Transverse colon (tissue), 4 donors: ENCODE data around the gene CACNA1G. TPM values are rescaled to one million over a fixed set of nuclear protein-coding genes. Genes with fewer than 3 reads are reported as not detected.

Experiments used
- DNase-seq: peaks from one replicate; pipeline ENCODE4 v3.0.0-alpha.2; 2019
- H3K27ac ChIP-seq, 4 donors: fragments of 200-600 bp; sonication (generic); 2 replicates each; pipeline ENCODE4 v1.5.1; 2016 to 2018; ENCODE audit warnings: inconsistent platforms in 4 of 4
- H3K27me3 ChIP-seq: fragments of 200-600 bp; sonication (generic); 2 replicates; pipeline ENCODE4 v1.5.1; 2017; ENCODE audit warnings: inconsistent platforms
- H3K36me3 ChIP-seq, 4 donors: fragments of 200-600 bp; sonication (generic); 2 replicates each; pipeline ENCODE4 v1.5.1; 2017 to 2019; ENCODE audit warnings: inconsistent platforms in 4 of 4
- H3K4me1 ChIP-seq, 4 donors: fragments of 200-600 bp; sonication (generic); 2 replicates each; pipeline ENCODE4 v1.5.1; 2017 to 2020; ENCODE audit warnings: inconsistent platforms in 4 of 4
- H3K4me3 ChIP-seq, 4 donors: fragments of 200-600 bp; sonication (generic); 1 replicate in 1 of 4; 2 replicates in 3 of 4; pipeline versions ENCODE4 v1.5.1 to v1.6.1; 2017 to 2019; ENCODE audit warnings: inconsistent platforms in 4 of 4
- H3K9me3 ChIP-seq, 2 donors: fragments of 200-600 bp; sonication (generic); 2 replicates each; pipeline ENCODE4 v1.5.1; 2017 to 2019; ENCODE audit warnings: inconsistent platforms in 2 of 2
- CTCF ChIP-seq, 5 experiments: fragments of 200-600 bp in 3 of 5; fragments of 450-650 bp in 2 of 5; sonication (generic) in 3 of 5; IDR thresholded peaks; 1 replicate in 2 of 5; 2 replicates in 3 of 5; pipeline ENCODE4 v1.5.1; 2016 to 2017; ENCODE audit warnings: antibody characterized with exemption in 5 of 5, inconsistent platforms in 3 of 5, mild to moderate bottlenecking in 2 of 5, moderate library complexity in 1 of 5
- EP300 ChIP-seq: sonication (generic); formaldehyde crosslinking; IDR thresholded peaks from one replicate; pipeline ENCODE4 v1.6.1; 2017; ENCODE audit warnings: antibody characterized with exemption, low read depth
- POLR2A ChIP-seq: fragments of 450-650 bp; IDR thresholded peaks from one replicate; pipeline ENCODE4 v1.6.1; 2016; ENCODE audit warnings: antibody characterized with exemption, mild to moderate bottlenecking, moderate library complexity
- POLR2AphosphoS5 ChIP-seq, 3 donors: sonication (generic); formaldehyde crosslinking; IDR thresholded peaks; one replicate each; pipeline ENCODE4 v1.6.1; 2016; ENCODE audit warnings: antibody characterized with exemption in 3 of 3
- WGBS, 2 donors: methylation state at CpG; one replicate each; pipeline ENCODE4 v1.1.5; 2018; ENCODE audit warnings: low coverage in 1 of 2; 5-methylcytosine and 5-hydroxymethylcytosine counted together
- in situ Hi-C, 4 donors: fragments of 200-750 bp; cut with MboI; loops; one replicate each; pipeline versions ENCODE4 v1.15.0 to v1.15.1; 2017; ENCODE audit warnings: low sequenced_read_pairs in 3 of 4, low pct_ligation_motif_present in 1 of 4, low pct_unique_long_range_greater_than_20kb in 1 of 4
- intact Hi-C: fragments of 100-400 bp; cut with DNase I; formaldehyde crosslinking; loops from one replicate; pipeline ENCODE4 v1.15.1; 2023; ENCODE audit warnings: low total_unique reads
- total RNA-seq, 4 donors: library from RNA; depleted of rRNA; stranded (reverse); fragments of >200 nt; gene quantifications; one replicate each; pipeline ENCODE4 v1.1.0, GENCODE V29; 2016

CACNA1G gene
- total RNA-seq, 4 donors from 2014 or later = 0.14 TPM; not detected in 3

GRCh38 chr17:50551884-50552283, 8.6 kb upstream of the CACNA1G start:
- TF ChIP-seq CTCF (IDR thresholded peaks at IDR 0.05) (no peak), POLR2A (no peak), POLR2AphosphoS5 (IDR thresholded peaks at IDR 0.05) (no peak), EP300 (no peak)
- no peak overlapping the region for H3K27ac ChIP-seq
- intact Hi-C loops = loop anchor here (5.0 kb wide), 1 partner anchor 145 kb away; no protein-coding TSS in a partner anchor
- no peak for DNase-seq
- H3K27me3 ChIP-seq = no peaks in the 10 kb centered on the region
- H3K36me3 ChIP-seq = peaks cover 0 to 6% (median 0%) of the 10 kb centered on the region in 4 donors
- no peaks in the 10 kb centered on the region for H3K9me3 ChIP-seq
- WGBS, 2 donors = 88% methylated on average over 12 of the region's 12 CpGs; no CpG with 5 or more reads in 1 of the 2 donors
- in situ Hi-C loops = loop anchor here in 1 of 4 donors (10.0 kb wide), 1 partner anchor 83 kb away; the partner anchor contains the start of gene ABCC3
- H3K4me1 ChIP-seq = peaks cover 8 to 15% (median 10%) of the 10 kb centered on the region in 4 donors
- no peak overlapping the region for H3K4me3 ChIP-seq

- intact Hi-C loops (loop anchor here (5.0 kb wide), 1 partner anchor 143 kb away; no protein-coding TSS in a partner anchor), in situ Hi-C loops (loop anchor here in 1 of 4 donors (10.0 kb wide), 1 partner anchor 81 kb away; the partner anchor contains the start of gene ABCC3)
- WGBS, 2 donors = 98% methylated on average over 17 of the region's 17 CpGs; no CpG with 5 or more reads in 1 of the 2 donors
- no peaks in the 10 kb centered on the region for H3K9me3 ChIP-seq
- peaks cover 14% of the 10 kb centered on the region for H3K27me3 ChIP-seq
- H3K27ac ChIP-seq = no peak overlapping the region
- peaks cover 4 to 9% (median 7%) of the 10 kb centered on the region in 4 donors for H3K4me1 ChIP-seq
- DNase-seq = no peak
- H3K36me3 ChIP-seq = peaks cover 0 to 6% (median 0%) of the 10 kb centered on the region in 4 donors
- TF ChIP-seq EP300 (no peak), POLR2A (no peak), CTCF (IDR thresholded peaks at IDR 0.05) (no peak), POLR2AphosphoS5 (IDR thresholded peaks at IDR 0.05) (no peak)
- H3K4me3 ChIP-seq = no peak overlapping the region
These were observed 6.3 kb upstream of the CACNA1G start for GRCh38 chr17:50554201-50554600.

GRCh38 chr17:50556803-50557202, 3.7 kb upstream of the CACNA1G start:
- TF ChIP-seq POLR2AphosphoS5 (IDR thresholded peaks at IDR 0.05) (no peak), POLR2A (no peak), CTCF (IDR thresholded peaks at IDR 0.05) (no peak), EP300 (no peak)
- in situ Hi-C loops (loop anchor here in 1 of 4 donors (10.0 kb wide), 1 partner anchor 78 kb away; the partner anchor contains the start of gene ABCC3), intact Hi-C loops (no loop called here)

GRCh38 chr17:50557630-50558029, 2.9 kb upstream of the CACNA1G start:
- intact Hi-C loops (no loop called here), in situ Hi-C loops (loop anchor here in 1 of 4 donors (10.0 kb wide), 1 partner anchor 77 kb away; the partner anchor contains the start of gene ABCC3)
- Histone ChIP-seq H3K9me3 (no peaks in the 10 kb centered on the region), H3K27ac (no peak overlapping the region), H3K4me3 (no peak overlapping the region), H3K4me1 (peaks cover 27 to 34% (median 32%) of the 10 kb centered on the region in 4 donors), H3K36me3 (peaks cover 0 to 6% (median 0%) of the 10 kb centered on the region in 4 donors), H3K27me3 (peaks cover 48% of the 10 kb centered on the region)
- WGBS, 2 donors = 95% methylated on average over 4 of the region's 4 CpGs; no CpG with 5 or more reads in 1 of the 2 donors
- TF ChIP-seq CTCF (IDR thresholded peaks at IDR 0.05) = no peak
- TF ChIP-seq POLR2AphosphoS5 (IDR thresholded peaks at IDR 0.05) = no peak
- no peak for TF ChIP-seq POLR2A
- TF ChIP-seq EP300 = no peak
- no peak for DNase-seq

More at GRCh38 chr17:50556803-50557202, 3.7 kb upstream of the CACNA1G start:
- 59% methylated on average over 5 of the region's 5 CpGs; no CpG with 5 or more reads in 1 of the 2 donors for WGBS, 2 donors
- no peak overlapping the region for H3K27ac ChIP-seq
- no peaks in the 10 kb centered on the region for H3K9me3 ChIP-seq
- DNase-seq = no peak
- H3K27me3 ChIP-seq = peaks cover 40% of the 10 kb centered on the region
- no peak overlapping the region for H3K4me3 ChIP-seq
- H3K36me3 ChIP-seq = peaks cover 0 to 6% (median 0%) of the 10 kb centered on the region in 4 donors
- H3K4me1 ChIP-seq = peaks cover 24 to 33% (median 31%) of the 10 kb centered on the region in 4 donors
